ENCODE results near the gene GLIS1.
A peak's percentile ranks its signal among the peaks of the same experiment; 100 is the strongest.

The GLIS1 gene

GRCh38 chr1:53693773-53694717, 44.9 kb downstream of the GLIS1 start:
- DNase-seq (ENCODE audit: low spot score): no peak

- no peak for DNase-seq (ENCODE audit: low spot score)
These were observed 45.6 kb downstream of the GLIS1 start for GRCh38 chr1:53693339-53693738.

GRCh38 chr1:53691326-53691725, 47.6 kb downstream of the GLIS1 start:
- DNase-seq (ENCODE audit: low spot score): no peak

- DNase-seq (ENCODE audit: low spot score): no peak
These were observed 48.6 kb downstream of the GLIS1 start for GRCh38 chr1:53690411-53690810.

- DNase-seq (ENCODE audit: low spot score): no peak
These were observed 49.1 kb downstream of the GLIS1 start for GRCh38 chr1:53689736-53690326.

- DNase-seq (ENCODE audit: low spot score): no peak
These were observed 49.7 kb downstream of the GLIS1 start for GRCh38 chr1:53689223-53689622.

- no peak for DNase-seq (ENCODE audit: low spot score)
These were observed 50.4 kb downstream of the GLIS1 start for GRCh38 chr1:53688381-53689102.

- no peak for DNase-seq (ENCODE audit: low spot score)
These were observed 51.1 kb downstream of the GLIS1 start for GRCh38 chr1:53687901-53688300.

GRCh38 chr1:53687426-53687825, 51.5 kb downstream of the GLIS1 start:
- no peak for DNase-seq (ENCODE audit: low spot score)

- DNase-seq (ENCODE audit: low spot score): no peak
These were observed 52.0 kb downstream of the GLIS1 start for GRCh38 chr1:53686965-53687267.

- DNase-seq (ENCODE audit: low spot score): no peak
These were observed 52.6 kb downstream of the GLIS1 start for GRCh38 chr1:53686091-53686964.

- no peak for DNase-seq (ENCODE audit: low spot score)
These were observed 53.5 kb downstream of the GLIS1 start for GRCh38 chr1:53685272-53686051.

GRCh38 chr1:53684741-53685140, 54.2 kb downstream of the GLIS1 start:
- DNase-seq (ENCODE audit: low spot score): no peak

- no peak for DNase-seq (ENCODE audit: low spot score)
These were observed 54.8 kb downstream of the GLIS1 start for GRCh38 chr1:53683986-53684740.

GRCh38 chr1:53682881-53683280, 56.1 kb downstream of the GLIS1 start:
- DNase-seq (ENCODE audit: low spot score): no peak

GRCh38 chr1:53681977-53682685, 56.8 kb downstream of the GLIS1 start:
- peak; percentile 7 for DNase-seq (ENCODE audit: low spot score)

- DNase-seq (ENCODE audit: low spot score): no peak
These were observed 57.5 kb downstream of the GLIS1 start for GRCh38 chr1:53681351-53681976.

- DNase-seq (ENCODE audit: low spot score): no peak
These were observed 58.1 kb downstream of the GLIS1 start for GRCh38 chr1:53680868-53681267.

Measured in putamen (tissue), 1 donor.